PFSK-1 (cell line): ENCODE results near the gene SCML2.

Experiments
- REST ChIP-seq, 2 experiments: IDR thresholded peaks; 2 replicates each; pipeline versions ENCODE4 v1.6.1 to v1.8.0; 2011 to 2012; ENCODE audit warnings: low read depth in 2 of 2, low read length in 2 of 2, control low read depth in 1 of 2, inconsistent platforms in 1 of 2, mild to moderate bottlenecking in 1 of 2, moderate library complexity in 1 of 2; ENCODE audit not compliant: insufficient read depth in 1 of 2
- TAF1 ChIP-seq: IDR thresholded peaks from 2 replicates; pipeline ENCODE4 v1.6.1; 2012; ENCODE audit warnings: low read length, control low read depth, borderline replicate concordance; ENCODE audit not compliant: insufficient read depth

GRCh38 chrX:18290200-18290599 lies 64.3 kb downstream of the SCML2 start:
- no peak for TF ChIP-seq TAF1
- no peak for TF ChIP-seq REST (IDR thresholded peaks at IDR 0.05; ENCODE audit: insufficient read depth in 1 of 2, low read depth in 2 of 2, low read length in 2 of 2)
